Activated CD8-positive, alpha-beta memory T cell treated with anti-CD3 and anti-CD28 coated beads, Interleukin-2, amount 50 U/mL, for 4 hours (primary cell): ENCODE measurements around the gene KCNJ11.

ENCODE experiments used
- DNase-seq: peaks from one replicate; pipeline ENCODE4 v3.0.0-alpha.2; 2020

KCNJ11 gene

GRCh38 chr11:17389211-17389956, 925 bp upstream of the KCNJ11 start:
- peak; percentile 87 for DNase-seq

- DNase-seq, result no peak
Measured at GRCh38 chr11:17387811-17388210, 648 bp downstream of the KCNJ11 start.

- no peak for DNase-seq
Measured at GRCh38 chr11:17387254-17387653, 1.2 kb downstream of the KCNJ11 start.

- DNase-seq, result no peak
Measured at GRCh38 chr11:17386331-17387084, 2.0 kb downstream of the KCNJ11 start.

- DNase-seq, result no peak
Measured at GRCh38 chr11:17385926-17386325, 2.5 kb downstream of the KCNJ11 start.

GRCh38 chr11:17385492-17385891, 3.0 kb downstream of the KCNJ11 start:
- no peak for DNase-seq

- peak; percentile 78 for DNase-seq
Measured at GRCh38 chr11:17384002-17384511, 4.4 kb downstream of the KCNJ11 start.

- DNase-seq, result no peak
Measured at GRCh38 chr11:17383461-17383860, 5.0 kb downstream of the KCNJ11 start.

- no peak for DNase-seq
Measured at GRCh38 chr11:17382046-17382728, 6.3 kb downstream of the KCNJ11 start.

- DNase-seq, result no peak
Measured at GRCh38 chr11:17381156-17381555, 7.3 kb downstream of the KCNJ11 start.

- no peak for DNase-seq
Measured at GRCh38 chr11:17379383-17380180, 8.9 kb downstream of the KCNJ11 start.

GRCh38 chr11:17378655-17379054, 9.8 kb downstream of the KCNJ11 start:
- DNase-seq, result no peak

GRCh38 chr11:17376493-17376892, 12.0 kb downstream of the KCNJ11 start:
- DNase-seq, result no peak

GRCh38 chr11:17375547-17375946, 12.9 kb downstream of the KCNJ11 start:
- no peak for DNase-seq

- no peak for DNase-seq
Measured at GRCh38 chr11:17371614-17372013, 16.8 kb downstream of the KCNJ11 start.

- no peak for DNase-seq
Measured at GRCh38 chr11:17369684-17370243, 18.7 kb downstream of the KCNJ11 start.

- DNase-seq, result no peak
Measured at GRCh38 chr11:17369094-17369493, 19.4 kb downstream of the KCNJ11 start.

- no peak for DNase-seq
Measured at GRCh38 chr11:17368551-17368950, 19.9 kb downstream of the KCNJ11 start.

GRCh38 chr11:17366495-17366894, 22.0 kb downstream of the KCNJ11 start:
- DNase-seq, result no peak

- DNase-seq, result peak; percentile 65
Measured at GRCh38 chr11:17354601-17354991, 33.9 kb downstream of the KCNJ11 start.

GRCh38 chr11:17353821-17354600, 34.4 kb downstream of the KCNJ11 start:
- DNase-seq, result no peak
